NCI-H526 (cell line): Measurements from ENCODE around the gene PMVK.
"Not testable (repeated sequence)": the region's sequence is repeated elsewhere in the genome, so short reads cannot be mapped to it uniquely, and the experiment has no call there.

Experiments used
- DNase-seq, 2 experiments: peaks; one replicate each; lab custom pipeline; 2025; lab: John Stamatoyannopoulos, UW

PMVK gene

GRCh38 chr1:154913273-154913672, 23.2 kb downstream of the PMVK start:
- DNase-seq, result peak in 1 of 2 experiments; percentile 18

- DNase-seq, result no peak
These were observed 23.8 kb downstream of the PMVK start for GRCh38 chr1:154912755-154913154.

GRCh38 chr1:154911691-154912550, 24.6 kb downstream of the PMVK start:
- no peak for DNase-seq

- no peak for DNase-seq
These were observed 25.7 kb downstream of the PMVK start for GRCh38 chr1:154910851-154911250.

- DNase-seq, result no peak
These were observed 27.6 kb downstream of the PMVK start for GRCh38 chr1:154908937-154909336.

- DNase-seq, result not testable (repeated sequence)
These were observed 28.4 kb downstream of the PMVK start for GRCh38 chr1:154908129-154908528.

GRCh38 chr1:154906621-154907081, 29.9 kb downstream of the PMVK start:
- DNase-seq, result peak; percentile 34 to 63

GRCh38 chr1:154902938-154903566, 33.5 kb downstream of the PMVK start:
- peak in 1 of 2 experiments; percentile 22 for DNase-seq

- DNase-seq, result no peak
These were observed 34.9 kb downstream of the PMVK start for GRCh38 chr1:154901591-154901990.

- DNase-seq, result no peak
These were observed 37.5 kb downstream of the PMVK start for GRCh38 chr1:154899041-154899440.

- DNase-seq, result no peak
These were observed 39.7 kb downstream of the PMVK start for GRCh38 chr1:154896771-154897286.

GRCh38 chr1:154895798-154896197, 40.7 kb downstream of the PMVK start:
- DNase-seq, result no peak

- no peak for DNase-seq
These were observed 45.1 kb downstream of the PMVK start for GRCh38 chr1:154891452-154891851.

- no peak for DNase-seq
These were observed 47.8 kb downstream of the PMVK start for GRCh38 chr1:154888757-154889156.

GRCh38 chr1:154886281-154887015, 50.1 kb downstream of the PMVK start:
- peak in 1 of 2 experiments; percentile 36 for DNase-seq

- no peak for DNase-seq
These were observed 51.4 kb downstream of the PMVK start for GRCh38 chr1:154884869-154885701.

- DNase-seq, result no peak
These were observed 52.3 kb downstream of the PMVK start for GRCh38 chr1:154883919-154884868.

- no peak for DNase-seq
These were observed 54.5 kb downstream of the PMVK start for GRCh38 chr1:154881820-154882535.

- DNase-seq, result no peak
These were observed 55.8 kb downstream of the PMVK start for GRCh38 chr1:154880671-154881070.

- no peak for DNase-seq
These were observed 57.5 kb downstream of the PMVK start for GRCh38 chr1:154879038-154879421.
